ENCODE measurements around the gene P2RY8.

Gene P2RY8

GRCh38 chrX:1417921-1418771 lies 118.8 kb downstream of the P2RY8 start:
- no peak for DNase-seq (ENCODE audit: low spot score)

DNA sequence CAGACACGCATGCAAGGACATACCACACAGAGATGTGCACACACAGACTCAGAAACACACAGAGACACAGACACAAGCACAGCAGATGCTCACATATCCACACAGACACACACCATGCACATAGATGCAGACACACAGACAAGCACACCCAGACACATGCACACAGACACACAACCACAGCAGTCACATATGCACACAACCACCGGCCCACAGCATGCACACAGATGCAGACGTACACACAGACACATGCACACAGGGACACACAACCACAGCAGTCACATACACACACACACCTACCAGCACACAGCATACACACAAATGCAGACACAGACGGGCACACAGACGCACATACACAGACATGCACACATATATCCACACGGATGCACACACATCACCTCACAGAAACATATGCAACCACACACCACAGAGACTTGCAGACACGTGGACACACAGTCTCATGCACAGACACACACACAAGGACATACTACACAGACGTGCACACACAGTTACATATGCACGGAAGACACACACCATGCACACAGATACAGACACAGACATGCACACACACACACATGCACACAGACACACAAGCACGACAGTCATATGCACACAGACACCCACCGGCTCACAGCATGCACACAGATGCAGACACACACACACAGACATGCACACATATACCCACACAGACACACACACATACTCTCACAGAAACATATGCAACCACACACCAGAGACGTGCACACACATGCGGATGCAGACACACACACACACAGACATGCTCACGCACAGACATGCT lies 119.8 kb downstream of the P2RY8 start:
- no peak for DNase-seq (ENCODE audit: low spot score)

DNA sequence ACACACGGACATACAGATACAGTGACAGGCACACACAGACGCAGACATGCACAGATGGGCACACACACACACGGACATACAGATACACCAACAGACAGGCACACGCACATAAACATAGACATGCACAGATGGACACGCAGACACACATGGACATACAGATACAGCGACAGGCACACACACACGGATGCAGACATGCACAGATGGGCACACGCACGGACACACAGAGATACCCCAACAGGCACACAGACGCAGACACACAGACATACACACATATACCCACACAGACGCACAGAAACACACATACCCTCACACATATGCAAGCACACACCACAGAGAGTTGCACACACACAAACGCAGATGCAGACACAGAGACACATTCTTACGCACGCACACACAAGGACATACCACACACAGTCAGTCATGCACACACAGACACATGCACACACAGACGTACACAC lies 120.6 kb downstream of the P2RY8 start:
- no peak for DNase-seq (ENCODE audit: low spot score)

All from GM03348 (cell line).